GM21360 (cell line): ENCODE measurements around the gene NNMT.

Source experiments
- ATAC-seq: cut with Tn5 transposase; IDR thresholded peaks from one replicate; pipeline ENCODE4 v1.9.1; 2021; ENCODE audit warnings: mild to moderate bottlenecking, moderate library complexity; ENCODE audit not compliant: unreplicated experiment

The NNMT gene

GRCh38 chr11:114262681-114263512 lies 33.3 kb upstream of the NNMT start:
- ATAC-seq = no peak

GRCh38 chr11:114263513-114264170 lies 32.6 kb upstream of the NNMT start:
- ATAC-seq = no peak

- no peak for ATAC-seq
Measured at GRCh38 chr11:114264381-114264780, 31.8 kb upstream of the NNMT start.

- ATAC-seq = no peak
Measured at GRCh38 chr11:114265122-114265878, 30.9 kb upstream of the NNMT start.

GRCh38 chr11:114269498-114269897 lies 26.7 kb upstream of the NNMT start:
- ATAC-seq = no peak

GRCh38 chr11:114270531-114271270 lies 25.5 kb upstream of the NNMT start:
- no peak for ATAC-seq

GRCh38 chr11:114271316-114271715 lies 24.9 kb upstream of the NNMT start:
- no peak for ATAC-seq

GRCh38 chr11:114272311-114272710 lies 23.9 kb upstream of the NNMT start:
- no peak for ATAC-seq

- no peak for ATAC-seq
Measured at GRCh38 chr11:114273071-114273470, 23.1 kb upstream of the NNMT start.

GRCh38 chr11:114273890-114274635 lies 22.1 kb upstream of the NNMT start:
- no peak for ATAC-seq

- ATAC-seq = no peak
Measured at GRCh38 chr11:114274637-114275036, 21.6 kb upstream of the NNMT start.

GRCh38 chr11:114275280-114275679 lies 20.9 kb upstream of the NNMT start:
- ATAC-seq = no peak

GRCh38 chr11:114276077-114276476 lies 20.1 kb upstream of the NNMT start:
- ATAC-seq = no peak

- no peak for ATAC-seq
Measured at GRCh38 chr11:114277637-114278341, 18.4 kb upstream of the NNMT start.

- no peak for ATAC-seq
Measured at GRCh38 chr11:114278342-114279065, 17.7 kb upstream of the NNMT start.

- ATAC-seq = no peak
Measured at GRCh38 chr11:114279792-114280546, 16.2 kb upstream of the NNMT start.

- ATAC-seq = no peak
Measured at GRCh38 chr11:114280696-114281095, 15.5 kb upstream of the NNMT start.

GRCh38 chr11:114281388-114281956 lies 14.7 kb upstream of the NNMT start:
- ATAC-seq = no peak
